H9 (cell line): ENCODE data around the gene ARAF. TPM values are rescaled to one million over a fixed set of nuclear protein-coding genes. Genes with fewer than 3 reads are reported as not detected.

Experiments
- DNase-seq: peaks from one replicate; pipeline ENCODE4 v3.0.0-alpha.2; 2017
- H2AFZ ChIP-seq: one replicate; pipeline ENCODE4 v1.6.1; 2013; ENCODE audit warnings: mild to moderate bottlenecking, low read length, control low read depth, moderate library complexity
- H2AK5ac ChIP-seq: 2 replicates; pipeline ENCODE4 v1.6.1; 2013; ENCODE audit warnings: low read length, control low read depth, mixed read lengths; ENCODE audit not compliant: insufficient read length
- H2BK120ac ChIP-seq: one replicate; pipeline ENCODE4 v1.6.1; 2013; ENCODE audit warnings: low read depth, mild to moderate bottlenecking, low read length, control low read depth, inconsistent platforms; ENCODE audit not compliant: poor library complexity, severe bottlenecking
- H2BK12ac ChIP-seq: 2 replicates; pipeline ENCODE4 v1.6.1; 2013; ENCODE audit warnings: low read length, control low read depth, mixed read lengths, low read depth; ENCODE audit not compliant: insufficient read length
- H2BK15ac ChIP-seq: 2 replicates; pipeline ENCODE4 v1.6.1; 2013; ENCODE audit warnings: low read depth, low read length, control low read depth
- H2BK20ac ChIP-seq: one replicate; pipeline ENCODE4 v1.6.1; 2013; ENCODE audit warnings: low read depth, mild to moderate bottlenecking, low read length, control low read depth, inconsistent platforms; ENCODE audit not compliant: poor library complexity, severe bottlenecking
- H2BK5ac ChIP-seq: 2 replicates; pipeline ENCODE4 v1.6.1; 2013; ENCODE audit warnings: low read length, control low read depth, mixed read lengths; ENCODE audit not compliant: insufficient read length
- H3K14ac ChIP-seq: 2 replicates; pipeline ENCODE4 v1.6.1; 2013; ENCODE audit warnings: low read length, control low read depth; ENCODE audit not compliant: insufficient read depth
- H3K18ac ChIP-seq: 2 replicates; pipeline ENCODE4 v1.6.1; 2013; ENCODE audit warnings: low read depth, mild to moderate bottlenecking, mixed read lengths, low read length, control low read depth; ENCODE audit not compliant: insufficient read length
- H3K23ac ChIP-seq: 2 replicates; pipeline ENCODE4 v1.6.1; 2013; ENCODE audit warnings: low read length, control low read depth, mixed read lengths, low read depth; ENCODE audit not compliant: insufficient read length
- H3K23me2 ChIP-seq: 2 replicates; pipeline ENCODE4 v1.6.1; 2013; ENCODE audit warnings: low read depth, mild to moderate bottlenecking, mixed read lengths, low read length, control low read depth; ENCODE audit not compliant: insufficient read length, poor library complexity, severe bottlenecking
- H3K27ac ChIP-seq: 2 replicates; pipeline ENCODE4 v1.5.1; 2013; ENCODE audit warnings: low read length, control low read depth, mixed read lengths, low read depth; ENCODE audit not compliant: insufficient read length
- H3K27me3 ChIP-seq: 2 replicates; pipeline ENCODE4 v1.6.1; 2013; ENCODE audit warnings: low read length, control low read depth, inconsistent platforms; ENCODE audit not compliant: insufficient read depth
- H3K4ac ChIP-seq: 2 replicates; pipeline ENCODE4 v1.6.1; 2013; ENCODE audit warnings: low read depth, mild to moderate bottlenecking, control low read depth, inconsistent platforms, low read length, moderate library complexity
- H3K4me1 ChIP-seq: 2 replicates; pipeline ENCODE4 v1.6.1; 2013; ENCODE audit warnings: low read length, control low read depth, inconsistent platforms; ENCODE audit not compliant: insufficient read depth
- H3K4me2 ChIP-seq: 2 replicates; pipeline ENCODE4 v1.6.1; 2013; ENCODE audit warnings: low read length, control low read depth, mixed read lengths; ENCODE audit not compliant: insufficient read length, insufficient read depth
- H3K56ac ChIP-seq: 2 replicates; pipeline ENCODE4 v1.6.1; 2013; ENCODE audit warnings: low read depth, mild to moderate bottlenecking, mixed read lengths, low read length, control low read depth; ENCODE audit not compliant: insufficient read length
- H3K79me1 ChIP-seq: 2 replicates; pipeline ENCODE4 v1.6.1; 2013; ENCODE audit warnings: low read depth, mild to moderate bottlenecking, moderate library complexity, low read length, control low read depth, inconsistent platforms; ENCODE audit not compliant: insufficient read depth, poor library complexity, severe bottlenecking
- H3K79me2 ChIP-seq: 2 replicates; pipeline ENCODE4 v1.6.1; 2013; ENCODE audit warnings: low read length, control low read depth, inconsistent platforms; ENCODE audit not compliant: insufficient read depth
- H3K9ac ChIP-seq: 2 replicates; pipeline ENCODE4 v1.6.1; 2013; ENCODE audit warnings: low read length, control low read depth, mixed read lengths; ENCODE audit not compliant: insufficient read length; ENCODE audit errors: extremely low read depth
- H3K9me3 ChIP-seq: one replicate; pipeline ENCODE4 v1.6.1; 2013; ENCODE audit warnings: low read depth, low read length, inconsistent platforms; ENCODE audit not compliant: control insufficient read depth
- H3T11ph ChIP-seq: one replicate; pipeline ENCODE4 v1.6.1; 2013; ENCODE audit warnings: mild to moderate bottlenecking, low read length, control low read depth, inconsistent platforms
- H4K20me1 ChIP-seq: one replicate; pipeline ENCODE4 v1.6.1; 2013; ENCODE audit not compliant: control insufficient read depth, insufficient read length, insufficient read depth
- H4K5ac ChIP-seq: 2 replicates; pipeline ENCODE4 v1.6.1; 2013; ENCODE audit warnings: low read depth, mild to moderate bottlenecking, mixed read lengths, low read length, control low read depth; ENCODE audit not compliant: insufficient read length
- H4K8ac ChIP-seq: replicated peaks from 2 replicates; pipeline ENCODE4 v1.6.1; 2013; ENCODE audit warnings: low read length, control low read depth, mixed read lengths, low read depth; ENCODE audit not compliant: insufficient read length
- H4K91ac ChIP-seq: 2 replicates; pipeline ENCODE4 v1.6.1; 2013; ENCODE audit warnings: low read depth, mild to moderate bottlenecking, moderate library complexity, mixed read lengths, low read length, control low read depth; ENCODE audit not compliant: insufficient read length
- H3K27ac Mint-ChIP-seq, 3 experiments: 2 replicates in 2 of 3; 3 replicates in 1 of 3; pipeline ENCODE4 v1.8.0; 2020 to 2021; ENCODE audit warnings: mixed read lengths in 3 of 3, mild to moderate bottlenecking in 1 of 3, moderate library complexity in 1 of 3
- H3K27me3 Mint-ChIP-seq: 2 replicates; pipeline ENCODE4 v1.8.0; 2021; ENCODE audit warnings: low read depth, mild to moderate bottlenecking, moderate library complexity, mixed read lengths
- H3K36me3 Mint-ChIP-seq, 3 experiments: 2 replicates in 2 of 3; 3 replicates in 1 of 3; pipeline ENCODE4 v1.8.0; 2020 to 2021; ENCODE audit warnings: low read depth in 3 of 3, mixed read lengths in 3 of 3; ENCODE audit not compliant: insufficient read depth in 1 of 3
- H3K4me1 Mint-ChIP-seq, 2 experiments: 2 replicates each; pipeline ENCODE4 v1.8.0; 2020; ENCODE audit warnings: mixed read lengths in 2 of 2
- H3K4me3 Mint-ChIP-seq, 2 experiments: 2 replicates in 1 of 2; 3 replicates in 1 of 2; pipeline ENCODE4 v1.8.0; 2020 to 2021; ENCODE audit warnings: mild to moderate bottlenecking in 2 of 2, mixed read lengths in 2 of 2, moderate library complexity in 1 of 2
- H3K9me3 Mint-ChIP-seq, 2 experiments: 2 replicates in 1 of 2; 3 replicates in 1 of 2; pipeline ENCODE4 v1.8.0; 2020; ENCODE audit warnings: mild to moderate bottlenecking in 2 of 2, mixed read lengths in 2 of 2, moderate library complexity in 1 of 2
- WGBS: extraction: QIAGEN DNeasy Blood & Tissue Kit; methylation state at CpG from one replicate; pipeline ENCODE4 v1.1.7; 2013; ENCODE audit warnings: missing lambda C conversion rate, low lambda C conversion rate, mixed read lengths; ENCODE audit not compliant: insufficient read length; ENCODE audit errors: extremely low coverage; 5-methylcytosine and 5-hydroxymethylcytosine counted together
- total RNA-seq: library from RNA; stranded (reverse); gene quantifications from 2 replicates; pipeline ENCODE4 v1.2.1, GENCODE V29; 2021
- TF ChIP-seq, protein P1 (sequence below): fragments of 200-600 bp; sonication (generic); conservative IDR thresholded peaks from 3 replicates; pipeline ENCODE4 v1.8.0; 2021; ENCODE audit warnings: antibody characterized with exemption, mild to moderate bottlenecking

ARAF gene
- total RNA-seq, 1 experiment from 2014 or later: 48.1 TPM

GRCh38 chrX:47540754-47541538 is 20.1 kb upstream of the ARAF start:
- H3K27ac ChIP-seq: no peak overlapping the region
- no CpG with 5 or more reads among the region's 15 CpGs for WGBS

More at GRCh38 chrX:47540754-47541538, 20.1 kb upstream of the ARAF start:
- Histone ChIP-seq H2AFZ (no peak overlapping the region), H2AK5ac (no peak overlapping the region), H3T11ph (no peak overlapping the region), H3K79me2 (no peaks in the 10 kb centered on the region), H3K79me1 (no peaks in the 10 kb centered on the region), H4K20me1 (no peaks in the 10 kb centered on the region), H3K18ac (peak overlapping the region; percentile 29), H3K9ac (no peak overlapping the region), H2BK12ac (no peak overlapping the region), H3K27me3 (no peaks in the 10 kb centered on the region), H3K4ac (no peak overlapping the region; the same call in 1 of the 2 replicates), H3K56ac (no peak overlapping the region), H2BK15ac (no peak overlapping the region; the same call in 1 of the 2 replicates), H3K23me2 (no peaks in the 10 kb centered on the region), H3K23ac (no peak overlapping the region), H4K5ac (no peak overlapping the region), H3K4me2 (no peak overlapping the region), H2BK5ac (no peak overlapping the region), H2BK120ac (no peak overlapping the region), H3K14ac (no peak overlapping the region), H2BK20ac (no peak overlapping the region), H4K8ac (no peak overlapping the region), H4K91ac (no peak overlapping the region), H3K4me1 (no peaks in the 10 kb centered on the region), H3K9me3 (peaks cover 5% of the 10 kb centered on the region)
- DNase-seq: peak; percentile 86
- Mint-ChIP-seq H3K4me1 (peaks cover 0 to 2% of the 10 kb centered on the region in 2 experiments; a peak in 1 of 4 replicates), H3K4me3 (no peak overlapping the region; a peak in 1 of 5 replicates), H3K27ac (peak overlapping the region in 2 of 3 experiments; percentile 85 to 87; a peak in 3 of 7 replicates), H3K9me3 (peaks cover 57 to 60% of the 10 kb centered on the region in 2 experiments), H3K36me3 (peaks cover 0 to 2% (median 0%) of the 10 kb centered on the region in 3 experiments; a peak in 2 of 7 replicates), H3K27me3 (no peaks in the 10 kb centered on the region)
- TF ChIP-seq, protein P1, sequence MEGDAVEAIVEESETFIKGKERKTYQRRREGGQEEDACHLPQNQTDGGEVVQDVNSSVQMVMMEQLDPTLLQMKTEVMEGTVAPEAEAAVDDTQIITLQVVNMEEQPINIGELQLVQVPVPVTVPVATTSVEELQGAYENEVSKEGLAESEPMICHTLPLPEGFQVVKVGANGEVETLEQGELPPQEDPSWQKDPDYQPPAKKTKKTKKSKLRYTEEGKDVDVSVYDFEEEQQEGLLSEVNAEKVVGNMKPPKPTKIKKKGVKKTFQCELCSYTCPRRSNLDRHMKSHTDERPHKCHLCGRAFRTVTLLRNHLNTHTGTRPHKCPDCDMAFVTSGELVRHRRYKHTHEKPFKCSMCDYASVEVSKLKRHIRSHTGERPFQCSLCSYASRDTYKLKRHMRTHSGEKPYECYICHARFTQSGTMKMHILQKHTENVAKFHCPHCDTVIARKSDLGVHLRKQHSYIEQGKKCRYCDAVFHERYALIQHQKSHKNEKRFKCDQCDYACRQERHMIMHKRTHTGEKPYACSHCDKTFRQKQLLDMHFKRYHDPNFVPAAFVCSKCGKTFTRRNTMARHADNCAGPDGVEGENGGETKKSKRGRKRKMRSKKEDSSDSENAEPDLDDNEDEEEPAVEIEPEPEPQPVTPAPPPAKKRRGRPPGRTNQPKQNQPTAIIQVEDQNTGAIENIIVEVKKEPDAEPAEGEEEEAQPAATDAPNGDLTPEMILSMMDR: peak; percentile 61
